Measurements from ENCODE around the gene GCNA. TPM values are rescaled to one million over a fixed set of nuclear protein-coding genes. Genes with fewer than 3 reads are reported as not detected.
"Not testable (repeated sequence)": the region's sequence is repeated elsewhere in the genome, so short reads cannot be mapped to it uniquely, and the experiment has no call there.

GCNA gene
- total RNA-seq, 1 donor from 2014 or later = 0.52 TPM

GRCh38 chrX:71545364-71545763, 32.9 kb upstream of the GCNA start:
- TF ChIP-seq CTCF (conservative IDR thresholded peaks at IDR 0.05; ENCODE audit: low read depth, low read length) = no peak
- no peak for DNase-seq (ENCODE audit: low read depth)
- H3K4me3 ChIP-seq (ENCODE audit: low read depth, low read length) = no peak overlapping the region

GRCh38 chrX:71546879-71547278, 31.4 kb upstream of the GCNA start:
- H3K4me3 ChIP-seq (ENCODE audit: low read depth, low read length) = no peak overlapping the region
- no peak for TF ChIP-seq CTCF (conservative IDR thresholded peaks at IDR 0.05; ENCODE audit: low read depth, low read length)
- no peak for DNase-seq (ENCODE audit: low read depth)

- H3K4me3 ChIP-seq (ENCODE audit: low read depth, low read length) = no peak overlapping the region
- no peak for TF ChIP-seq CTCF (conservative IDR thresholded peaks at IDR 0.05; ENCODE audit: low read depth, low read length)
- DNase-seq (ENCODE audit: low read depth) = no peak
Measured at GRCh38 chrX:71547339-71547738, 30.9 kb upstream of the GCNA start.

- no peak overlapping the region for H3K4me3 ChIP-seq (ENCODE audit: low read depth, low read length)
- TF ChIP-seq CTCF (conservative IDR thresholded peaks at IDR 0.05; ENCODE audit: low read depth, low read length) = no peak
- no peak for DNase-seq (ENCODE audit: low read depth)
Measured at GRCh38 chrX:71549986-71550385, 28.3 kb upstream of the GCNA start.

GRCh38 chrX:71550578-71550977, 27.7 kb upstream of the GCNA start:
- no peak for DNase-seq (ENCODE audit: low read depth)
- H3K4me3 ChIP-seq (ENCODE audit: low read depth, low read length) = no peak overlapping the region
- no peak for TF ChIP-seq CTCF (conservative IDR thresholded peaks at IDR 0.05; ENCODE audit: low read depth, low read length)

- no peak for TF ChIP-seq CTCF (conservative IDR thresholded peaks at IDR 0.05; ENCODE audit: low read depth, low read length)
- DNase-seq (ENCODE audit: low read depth) = peak; percentile 74
- H3K4me3 ChIP-seq (ENCODE audit: low read depth, low read length) = no peak overlapping the region
Measured at GRCh38 chrX:71556036-71556435, 22.2 kb upstream of the GCNA start.

GRCh38 chrX:71558920-71559319, 19.3 kb upstream of the GCNA start:
- no peak overlapping the region for H3K4me3 ChIP-seq (ENCODE audit: low read depth, low read length)
- no peak for DNase-seq (ENCODE audit: low read depth)
- TF ChIP-seq CTCF (conservative IDR thresholded peaks at IDR 0.05; ENCODE audit: low read depth, low read length) = no peak

- not testable (repeated sequence) for H3K4me3 ChIP-seq (ENCODE audit: low read depth, low read length)
Measured at GRCh38 chrX:71559773-71560172, 18.5 kb upstream of the GCNA start.

More at GRCh38 chrX:71559773-71560172, 18.5 kb upstream of the GCNA start:
- not testable (repeated sequence) for DNase-seq (ENCODE audit: low read depth)

Data from epithelial cell of proximal tubule (primary cell).